ENCODE results near the gene GOLGA8A. TPM values are rescaled to one million over a fixed set of nuclear protein-coding genes. Genes with fewer than 3 reads are reported as not detected.
"Not testable (repeated sequence)": the region's sequence is repeated elsewhere in the genome, so short reads cannot be mapped to it uniquely, and the experiment has no call there.

The GOLGA8A gene
- total RNA-seq, 1 donor from 2014 or later = 171 TPM

GRCh38 chr15:34392981-34393380 lies 44.6 kb downstream of the GOLGA8A start:
- H3K27ac Mint-ChIP-seq; CTCF ChIA-PET; H3K9me3 Mint-ChIP-seq; H3K4me1 Mint-ChIP-seq; POLR2A ChIA-PET; ATAC-seq (ENCODE audit: low read depth); DNase-seq; intact Hi-C loops (cut with micrococcal nuclease); H3K36me3 Mint-ChIP-seq (ENCODE audit: low read depth); H3K4me3 Mint-ChIP-seq; H3K27me3 Mint-ChIP-seq: not testable (repeated sequence)

DNA sequence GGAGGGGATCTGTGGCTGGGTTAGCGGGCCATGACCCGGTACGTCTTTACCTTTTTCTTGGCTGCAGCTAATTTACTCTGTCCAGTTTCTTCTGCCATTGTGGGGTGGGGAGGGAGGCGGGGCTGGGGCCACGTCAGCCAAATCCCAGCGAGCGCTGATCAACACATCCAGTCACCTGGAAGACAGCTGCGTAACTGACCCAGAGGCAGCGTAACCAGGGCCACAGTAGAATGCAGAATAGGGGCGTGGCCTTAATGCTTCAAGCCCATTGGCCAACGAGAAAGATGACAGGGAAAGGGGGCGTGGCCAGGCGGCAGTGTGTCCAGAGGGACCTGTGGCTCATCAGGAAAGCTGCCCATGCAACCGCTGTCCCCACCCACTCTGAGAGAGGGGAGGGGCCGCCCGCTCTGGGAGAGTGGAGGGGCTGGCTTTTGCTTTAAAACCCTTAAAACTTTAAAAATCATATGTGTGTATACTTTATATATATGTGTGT lies 48.0 kb downstream of the GOLGA8A start:
- POLR2A ChIA-PET; H3K4me3 Mint-ChIP-seq; intact Hi-C loops (cut with micrococcal nuclease); ATAC-seq (ENCODE audit: low read depth); H3K9me3 Mint-ChIP-seq; CTCF ChIA-PET; H3K27me3 Mint-ChIP-seq; DNase-seq; H3K36me3 Mint-ChIP-seq (ENCODE audit: low read depth); H3K4me1 Mint-ChIP-seq; H3K27ac Mint-ChIP-seq: not testable (repeated sequence)

Other genes starting within 250 kb of the GOLGA8A start
- gene KATNBL1, start 227.7 kb downstream of the GOLGA8A start, total RNA-seq = 46.2 and 53.3 TPM in 2 replicates
- gene EMC4, start 212.8 kb downstream of the GOLGA8A start, total RNA-seq = 63.5 and 71.9 TPM in 2 replicates
- 61.3 and 74.4 TPM in 2 replicates for gene SLC12A6, start 100.0 kb downstream of the GOLGA8A start, total RNA-seq
- 116 and 130 TPM in 2 replicates for gene NOP10, start 94.7 kb downstream of the GOLGA8A start, total RNA-seq
- not detected in 2 replicates for gene NUTM1, start 94.5 kb downstream of the GOLGA8A start, total RNA-seq
- gene LPCAT4, start 70.6 kb downstream of the GOLGA8A start, total RNA-seq = 23.8 and 28.8 TPM in 2 replicates
- gene GOLGA8B, start 145.8 kb upstream of the GOLGA8A start, total RNA-seq = 44.1 and 52.4 TPM in 2 replicates